Stomach (tissue), 9 donors: ENCODE results near the gene SH3BP5. TPM values are rescaled to one million over a fixed set of nuclear protein-coding genes. Genes with fewer than 3 reads are reported as not detected.

Experiments used
- DNase-seq, 2 donors: peaks; one replicate each; pipeline versions ENCODE4 v3.0.0 to v3.0.0-alpha.2; 2013 to 2019
- H3K27ac ChIP-seq, 5 donors: fragments of 200-600 bp in 4 of 5; sonication (generic) in 4 of 5; one replicate each; pipeline ENCODE4 v1.5.1; 2013 to 2019; ENCODE audit warnings: mild to moderate bottlenecking in 1 of 5, moderate library complexity in 1 of 5
- H3K27me3 ChIP-seq, 3 donors: fragments of 200-600 bp; sonication (generic); one replicate each; pipeline ENCODE4 v1.5.1; 2017 to 2019; ENCODE audit warnings: mixed run types in 1 of 3
- H3K36me3 ChIP-seq, 4 donors: fragments of 200-600 bp; sonication (generic); 1 replicate in 3 of 4; 2 replicates in 1 of 4; pipeline ENCODE4 v1.5.1; 2016 to 2019
- H3K4me1 ChIP-seq, 4 donors: fragments of 200-600 bp; sonication (generic); one replicate each; pipeline ENCODE4 v1.5.1; 2016 to 2019
- H3K4me3 ChIP-seq, 4 donors: fragments of 200-600 bp; sonication (generic) in 3 of 4; one replicate each; pipeline ENCODE4 v1.5.1; 2016 to 2019; ENCODE audit warnings: mild to moderate bottlenecking in 1 of 4
- H3K9me3 ChIP-seq, 4 donors: fragments of 200-600 bp; sonication (generic); one replicate each; pipeline ENCODE4 v1.5.1; 2016 to 2019
- CTCF ChIP-seq, 7 experiments: fragments of 450-650 bp in 4 of 7; fragments of 200-600 bp in 3 of 7; sonication (generic) in 3 of 7; IDR thresholded peaks; one replicate each; pipeline ENCODE4 v1.5.1; 2016 to 2019; ENCODE audit warnings: antibody characterized with exemption in 7 of 7, control low read depth in 2 of 7, mild to moderate bottlenecking in 1 of 7
- EP300 ChIP-seq: sonication (generic); formaldehyde crosslinking; IDR thresholded peaks from one replicate; pipeline ENCODE4 v1.6.1; 2017; ENCODE audit warnings: antibody characterized with exemption
- POLR2A ChIP-seq, 4 donors: fragments of 450-650 bp; IDR thresholded peaks; one replicate each; pipeline ENCODE4 v1.6.1; 2016; ENCODE audit warnings: antibody characterized with exemption in 4 of 4, control low read depth in 2 of 4, mild to moderate bottlenecking in 1 of 4, moderate library complexity in 1 of 4
- POLR2AphosphoS5 ChIP-seq, 3 donors: sonication (generic); formaldehyde crosslinking; IDR thresholded peaks; one replicate each; pipeline ENCODE4 v1.6.1; 2016; ENCODE audit warnings: antibody characterized with exemption in 3 of 3
- WGBS, 5 donors: extraction: QIAGEN DNeasy Blood & Tissue Kit in 3 of 5; methylation state at CpG; one replicate each; pipeline versions ENCODE4 v1.1.5 to v1.1.7; 2013 to 2018; 5-methylcytosine and 5-hydroxymethylcytosine counted together
- intact Hi-C: fragments of 100-400 bp; cut with DNase I; formaldehyde crosslinking; loops from one replicate; pipeline ENCODE4 v1.15.1; 2023; ENCODE audit warnings: low total_unique reads
- polyA plus RNA-seq, 3 donors: library from polyadenylated mRNA; stranded (reverse); fragments of 200-250 nt; gene quantifications; one replicate each; pipeline ENCODE4 v1.2.3, GENCODE V29; 2013
- total RNA-seq, 5 donors: library from RNA; depleted of rRNA; stranded (reverse); fragments of >200 nt; gene quantifications; one replicate each; pipeline versions ENCODE4 v1.1.0 to v1.2.3, GENCODE V29; 2014 to 2016
- donor health status: healthy with polysubstance abuse.
- donor health status: Bipolar disorder and iron deficiency.
- donor health status: healthy.

Gene SH3BP5
- total and polyA plus RNA-seq, 8 donors, result 1.8 to 43.7 (median 18.9) TPM

- peak overlapping the region in 2 of 5 donors; percentile 61 to 72 for H3K27ac ChIP-seq
- no peaks in the 10 kb centered on the region for H3K9me3 ChIP-seq
- no peaks in the 10 kb centered on the region for H3K36me3 ChIP-seq
- no peak for DNase-seq
- H3K27me3 ChIP-seq, result no peaks in the 10 kb centered on the region
- TF ChIP-seq EP300, result no peak
- TF ChIP-seq POLR2AphosphoS5 (IDR thresholded peaks at IDR 0.05), result no peak
- no peak for TF ChIP-seq POLR2A (IDR thresholded peaks at IDR 0.05)
- no peak for TF ChIP-seq CTCF (IDR thresholded peaks at IDR 0.05)
- peaks cover 4 to 61% (median 8%) of the 10 kb centered on the region in 4 donors for H3K4me1 ChIP-seq
- H3K4me3 ChIP-seq, result no peak overlapping the region
- intact Hi-C loops, result no loop called here
- 75 to 85% (median 80%) methylated on average over 4 of the region's 4 CpGs for WGBS, 5 donors
These were observed 61.4 kb downstream of the SH3BP5 start for GRCh38 chr3:15271030-15271429.

GRCh38 chr3:15269091-15269989 lies 63.0 kb downstream of the SH3BP5 start:
- Histone ChIP-seq H3K36me3 (no peaks in the 10 kb centered on the region), H3K4me3 (peak overlapping the region in 1 of 4 donors; percentile 3), H3K27me3 (no peaks in the 10 kb centered on the region), H3K4me1 (peaks cover 4 to 61% (median 8%) of the 10 kb centered on the region in 4 donors), H3K27ac (peak overlapping the region in 4 of 5 donors; percentile 58 to 78 (median 66)), H3K9me3 (no peaks in the 10 kb centered on the region)
- TF ChIP-seq POLR2A (IDR thresholded peaks at IDR 0.05), result no peak
- TF ChIP-seq POLR2AphosphoS5 (IDR thresholded peaks at IDR 0.05), result peak in 2 of 3 donors; percentile 38 to 46
- peak; percentile 50 to 71 for DNase-seq
- 67 to 81% (median 75%) methylated on average over 21 to 29 of the region's 29 CpGs for WGBS, 5 donors
- intact Hi-C loops, result loop anchor here (5.0 kb wide), 2 partner anchors 63 to 108 kb away; partner anchors contain the start of gene SH3BP5

GRCh38 chr3:15268033-15268631 lies 64.3 kb downstream of the SH3BP5 start:
- Histone ChIP-seq H3K4me3 (no peak overlapping the region), H3K9me3 (no peaks in the 10 kb centered on the region), H3K27me3 (no peaks in the 10 kb centered on the region), H3K4me1 (peaks cover 4 to 54% (median 13%) of the 10 kb centered on the region in 4 donors), H3K36me3 (no peaks in the 10 kb centered on the region), H3K27ac (peak overlapping the region in 4 of 5 donors; percentile 17 to 78 (median 63))
- TF ChIP-seq CTCF (IDR thresholded peaks at IDR 0.05) (peak in 5 of 7 experiments; percentile 76 to 94 (median 91)), POLR2A (IDR thresholded peaks at IDR 0.05) (no peak), POLR2AphosphoS5 (IDR thresholded peaks at IDR 0.05) (peak in 2 of 3 donors; percentile 30 to 72), EP300 (no peak)
- intact Hi-C loops, result loop anchor here (5.0 kb wide), 2 partner anchors 64 to 109 kb away; partner anchors contain the start of gene SH3BP5
- 27 to 33% (median 30%) methylated on average over 15 of the region's 15 CpGs for WGBS, 5 donors
- peak; percentile 86 to 95 for DNase-seq

- Histone ChIP-seq H3K4me1 (peaks cover 4 to 49% (median 13%) of the 10 kb centered on the region in 4 donors), H3K27ac (peak overlapping the region in 1 of 5 donors; percentile 78), H3K27me3 (no peaks in the 10 kb centered on the region), H3K9me3 (no peaks in the 10 kb centered on the region), H3K4me3 (no peak overlapping the region), H3K36me3 (no peaks in the 10 kb centered on the region)
- 90 to 100% (median 94%) methylated on average over 3 of the region's 3 CpGs for WGBS, 5 donors
- no peak for DNase-seq
- TF ChIP-seq EP300 (no peak), POLR2AphosphoS5 (IDR thresholded peaks at IDR 0.05) (no peak), POLR2A (IDR thresholded peaks at IDR 0.05) (no peak), CTCF (IDR thresholded peaks at IDR 0.05) (no peak)
- intact Hi-C loops, result loop anchor here (5.0 kb wide), 2 partner anchors 65 to 110 kb away; partner anchors contain the start of gene SH3BP5
These were observed 64.9 kb downstream of the SH3BP5 start for GRCh38 chr3:15267502-15267901.
